ENCODE results near the gene TMEM187.

DNA sequence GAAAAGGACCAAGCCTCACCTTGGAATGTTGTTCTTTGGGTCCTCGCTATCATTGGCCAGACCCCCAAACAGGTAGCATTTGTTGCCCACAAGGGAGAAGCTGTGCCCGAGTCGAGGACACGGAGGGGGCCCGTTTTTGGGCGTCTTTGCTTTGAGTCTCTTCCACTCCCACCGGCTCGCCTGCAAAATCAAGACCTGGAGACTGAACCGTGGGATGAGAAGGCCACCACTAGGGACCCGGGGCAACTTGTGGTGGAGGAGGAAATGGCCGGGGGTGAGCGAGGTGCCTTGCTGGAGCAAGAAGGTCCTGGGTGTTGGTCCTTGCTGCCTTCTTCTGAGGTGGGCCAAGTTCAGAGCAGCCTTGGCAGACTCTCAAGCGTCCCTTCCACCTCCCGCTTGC lies 8.4 kb upstream of the TMEM187 start:
- TF ChIP-seq EZH2 (IDR thresholded peaks at IDR 0.05): no peak
- TF ChIP-seq FOXP2 (optimal IDR thresholded peaks at IDR 0.05; ENCODE audit: control extremely low read depth, extremely low read length, insufficient read depth): no peak

Measured in SK-N-MC (cell line).